Ramos (cell line): ENCODE results near the gene ATP10B.
"Not testable (repeated sequence)": the region's sequence is repeated elsewhere in the genome, so short reads cannot be mapped to it uniquely, and the experiment has no call there.

Experiments
- in situ Hi-C: fragments of 300-500 bp; cut with MboI; formaldehyde crosslinking; loops from one replicate; pipeline ENCODE4 v1.14.3; 2022; ENCODE audit warnings: low sequenced_read_pairs; ENCODE audit not compliant: unreplicated experiment

The ATP10B gene, protein sequence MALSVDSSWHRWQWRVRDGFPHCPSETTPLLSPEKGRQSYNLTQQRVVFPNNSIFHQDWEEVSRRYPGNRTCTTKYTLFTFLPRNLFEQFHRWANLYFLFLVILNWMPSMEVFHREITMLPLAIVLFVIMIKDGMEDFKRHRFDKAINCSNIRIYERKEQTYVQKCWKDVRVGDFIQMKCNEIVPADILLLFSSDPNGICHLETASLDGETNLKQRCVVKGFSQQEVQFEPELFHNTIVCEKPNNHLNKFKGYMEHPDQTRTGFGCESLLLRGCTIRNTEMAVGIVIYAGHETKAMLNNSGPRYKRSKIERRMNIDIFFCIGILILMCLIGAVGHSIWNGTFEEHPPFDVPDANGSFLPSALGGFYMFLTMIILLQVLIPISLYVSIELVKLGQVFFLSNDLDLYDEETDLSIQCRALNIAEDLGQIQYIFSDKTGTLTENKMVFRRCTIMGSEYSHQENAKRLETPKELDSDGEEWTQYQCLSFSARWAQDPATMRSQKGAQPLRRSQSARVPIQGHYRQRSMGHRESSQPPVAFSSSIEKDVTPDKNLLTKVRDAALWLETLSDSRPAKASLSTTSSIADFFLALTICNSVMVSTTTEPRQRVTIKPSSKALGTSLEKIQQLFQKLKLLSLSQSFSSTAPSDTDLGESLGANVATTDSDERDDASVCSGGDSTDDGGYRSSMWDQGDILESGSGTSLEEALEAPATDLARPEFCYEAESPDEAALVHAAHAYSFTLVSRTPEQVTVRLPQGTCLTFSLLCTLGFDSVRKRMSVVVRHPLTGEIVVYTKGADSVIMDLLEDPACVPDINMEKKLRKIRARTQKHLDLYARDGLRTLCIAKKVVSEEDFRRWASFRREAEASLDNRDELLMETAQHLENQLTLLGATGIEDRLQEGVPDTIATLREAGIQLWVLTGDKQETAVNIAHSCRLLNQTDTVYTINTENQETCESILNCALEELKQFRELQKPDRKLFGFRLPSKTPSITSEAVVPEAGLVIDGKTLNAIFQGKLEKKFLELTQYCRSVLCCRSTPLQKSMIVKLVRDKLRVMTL (N-terminal part only)

DNA sequence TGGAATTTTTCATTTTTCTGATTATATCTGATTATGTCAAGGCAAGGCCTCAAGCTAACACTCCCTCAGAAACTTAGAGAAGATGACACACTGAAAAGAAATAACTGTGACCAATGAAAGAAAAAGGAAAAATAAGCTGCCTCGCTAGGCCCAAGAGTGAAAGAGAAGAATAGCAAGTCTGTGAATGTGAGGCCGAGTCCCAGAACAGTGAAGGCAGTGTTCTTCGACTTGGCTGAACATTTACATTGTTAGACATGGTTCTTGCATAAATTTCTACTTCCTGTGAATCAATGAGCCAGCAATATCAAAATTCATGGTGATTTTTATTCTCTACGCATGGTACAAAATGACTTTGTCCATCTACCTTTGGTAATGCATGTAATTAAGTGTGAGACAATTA lies at the start of gene ATP10B:
ATP10B (minus strand) TSS at position 163 of the 400 bp plus-strand sequence. CDS start 164,137 bp downstream, outside the sequence.
- in situ Hi-C loops = no loop called here

- in situ Hi-C loops = no loop called here
Observed at GRCh38 chr5:160901656-160902055, 49.6 kb upstream of the ATP10B start.

GRCh38 chr5:160899735-160900134 lies 47.7 kb upstream of the ATP10B start:
- in situ Hi-C loops = no loop called here

DNA sequence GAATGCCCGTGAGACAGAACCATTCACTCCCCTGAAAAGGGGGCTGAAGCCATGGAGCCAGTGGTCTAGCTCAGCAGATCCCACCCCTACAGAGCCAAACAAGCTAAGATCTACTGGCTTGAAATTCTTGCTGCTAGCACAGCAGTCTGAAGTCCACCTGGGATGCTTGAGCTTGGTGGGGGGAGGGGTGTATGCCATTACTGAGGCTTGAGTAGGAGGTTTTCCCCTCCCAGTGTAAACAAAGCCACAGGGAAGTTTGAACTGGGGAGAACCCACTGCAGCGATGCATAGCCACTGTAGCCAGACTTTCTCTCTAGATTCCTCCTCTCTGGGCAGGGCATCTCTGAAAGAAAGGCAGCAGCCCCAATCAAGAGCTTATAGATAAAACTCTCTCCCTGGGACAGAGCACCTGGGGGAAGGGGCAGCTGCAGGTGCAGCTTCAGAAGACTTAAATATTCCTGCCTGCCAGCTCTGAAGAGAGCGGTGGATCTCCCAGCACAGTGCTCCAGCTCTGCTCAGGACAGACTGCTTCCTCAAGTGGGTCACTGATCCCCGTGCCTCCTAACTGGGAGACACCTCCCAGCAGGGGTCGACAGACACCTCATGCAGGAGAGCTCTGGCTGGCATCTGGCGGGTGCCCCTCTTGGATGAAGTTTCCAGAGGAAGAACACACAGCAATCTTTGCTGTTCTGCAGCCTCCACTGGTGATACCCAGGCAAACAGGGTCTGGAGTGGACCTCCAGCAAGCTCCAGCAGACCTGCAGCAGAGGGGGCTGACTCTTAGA lies 41.4 kb upstream of the ATP10B start:
- in situ Hi-C loops = not testable (repeated sequence)

DNA sequence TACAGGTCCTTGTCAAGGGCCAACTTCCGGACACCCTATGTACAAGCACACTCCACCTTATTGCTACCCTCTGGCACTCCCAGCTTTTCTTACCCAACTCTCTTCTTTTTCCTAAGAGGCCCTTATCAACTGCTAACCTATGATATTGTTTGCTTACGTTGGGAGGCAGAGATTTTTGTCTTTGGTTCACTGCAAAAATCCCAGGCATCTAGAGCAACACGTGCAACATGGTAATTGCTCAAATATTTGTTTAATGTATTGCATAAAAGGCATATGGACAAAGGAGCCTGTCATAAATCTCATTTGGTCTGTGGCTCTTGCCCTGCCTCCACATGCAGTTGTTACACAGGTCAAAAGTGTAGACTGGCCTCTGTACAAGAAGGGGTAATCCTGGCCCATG lies 35.8 kb upstream of the ATP10B start:
- in situ Hi-C loops = no loop called here

DNA sequence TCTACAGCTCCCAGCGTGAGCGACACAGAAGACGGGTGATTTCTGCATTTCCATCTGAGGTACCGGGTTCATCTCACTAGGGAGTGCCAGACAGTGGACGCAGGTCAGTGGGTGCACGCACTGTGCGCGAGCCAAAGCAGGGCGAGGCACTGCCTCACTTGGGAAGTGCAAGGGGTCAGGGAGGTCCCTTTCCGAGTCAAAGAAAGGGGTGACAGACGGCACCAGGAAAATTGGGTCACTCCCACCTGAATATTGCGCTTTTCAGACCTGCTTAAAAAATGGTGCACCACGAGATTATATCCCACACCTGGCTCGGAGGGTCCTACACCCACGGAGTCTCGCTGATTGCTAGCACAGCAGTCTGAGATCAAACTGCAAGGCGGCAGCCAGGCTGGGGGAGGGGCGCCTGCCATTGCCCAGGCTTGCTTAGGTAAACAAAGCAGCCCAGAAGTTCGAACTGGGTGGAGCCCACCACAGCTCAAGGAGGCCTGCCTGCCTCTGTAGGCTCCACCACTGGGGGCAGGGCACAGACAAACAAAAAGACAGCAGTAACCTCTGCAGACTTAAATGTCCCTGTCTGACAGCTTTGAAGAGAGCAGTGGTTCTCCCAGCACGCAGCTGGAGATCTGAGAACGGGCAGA lies 21.7 kb upstream of the ATP10B start:
- in situ Hi-C loops = not testable (repeated sequence)

DNA sequence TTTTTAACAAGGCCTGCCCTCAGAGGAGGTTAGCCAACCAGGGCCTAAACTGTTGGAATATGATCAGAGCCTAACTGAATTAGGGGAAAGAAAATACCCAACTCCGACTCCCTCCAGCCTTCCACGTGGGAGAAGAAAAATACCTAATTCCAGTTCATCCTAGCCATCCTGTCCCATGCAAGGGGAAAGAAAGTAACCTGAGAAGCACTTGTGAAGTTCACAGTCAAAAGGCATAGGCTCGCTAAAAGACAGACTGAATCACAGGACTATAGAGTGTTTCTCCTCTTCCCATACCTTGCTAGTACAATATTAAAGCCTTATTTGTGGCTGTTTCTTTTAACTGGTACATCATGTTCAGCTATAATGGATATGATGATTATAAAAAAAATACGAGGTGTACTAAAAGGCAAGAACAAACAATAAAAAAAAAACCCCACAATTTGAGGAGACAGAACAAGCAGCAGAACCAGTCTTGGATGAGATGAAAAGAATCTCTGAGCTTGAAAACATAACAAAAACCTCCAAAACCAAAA lies 18.0 kb upstream of the ATP10B start:
- in situ Hi-C loops = no loop called here

DNA sequence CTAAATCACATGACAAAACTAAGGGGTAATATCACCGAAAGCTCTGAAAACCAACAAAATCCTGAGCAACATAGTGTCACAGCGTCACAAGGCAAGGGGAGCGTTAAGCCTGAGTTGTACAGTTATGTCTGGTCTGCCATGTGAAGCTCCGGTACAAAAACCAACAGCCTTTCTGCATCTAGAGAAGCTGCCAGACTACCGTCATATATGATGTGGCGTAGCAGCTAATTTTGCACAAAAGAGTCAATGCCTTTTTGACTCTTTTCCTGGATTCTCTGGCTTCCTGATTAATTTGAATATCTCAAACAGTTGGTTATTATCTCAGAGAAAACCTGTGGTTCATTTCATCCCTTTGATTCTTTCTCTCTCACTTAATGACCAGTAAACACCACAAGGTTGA lies 16.0 kb upstream of the ATP10B start:
- in situ Hi-C loops = no loop called here

GRCh38 chr5:160851451-160851850 lies 560 bp downstream of the ATP10B start:
- in situ Hi-C loops = no loop called here

GRCh38 chr5:160850421-160850820 lies 1.6 kb downstream of the ATP10B start:
- in situ Hi-C loops = no loop called here

DNA sequence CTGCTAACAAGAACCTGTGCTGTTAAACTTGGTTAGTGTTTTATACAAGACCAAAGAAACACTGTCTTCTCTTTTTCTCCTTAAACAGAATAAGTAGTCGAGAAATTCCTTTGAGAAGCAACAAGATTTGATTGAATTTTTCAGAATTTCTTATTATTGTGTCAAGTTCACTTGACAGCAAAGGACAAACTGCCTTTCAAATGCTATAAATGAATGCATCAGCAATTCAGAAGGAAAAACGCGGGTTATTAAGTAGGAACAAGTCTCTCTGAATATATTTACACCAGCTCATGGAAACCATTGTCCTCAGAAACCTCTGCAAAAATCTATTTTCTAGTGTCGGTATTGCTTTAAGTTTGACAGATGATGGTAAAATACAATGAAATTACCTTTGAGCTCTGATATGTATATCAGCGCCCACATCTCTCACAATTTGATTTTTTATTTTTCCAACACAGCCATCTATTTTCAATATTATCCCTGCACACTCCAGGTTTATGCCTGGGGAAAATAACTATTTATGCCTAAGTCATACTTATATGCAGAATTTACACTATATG lies 4.4 kb downstream of the ATP10B start:
- in situ Hi-C loops = no loop called here

GRCh38 chr5:160846642-160847041 lies 5.4 kb downstream of the ATP10B start:
- in situ Hi-C loops = no loop called here

GRCh38 chr5:160844177-160844576 lies 7.8 kb downstream of the ATP10B start:
- in situ Hi-C loops = no loop called here

- in situ Hi-C loops = no loop called here
Observed at GRCh38 chr5:160843240-160843639, 8.8 kb downstream of the ATP10B start.

GRCh38 chr5:160837749-160838593 lies 14.0 kb downstream of the ATP10B start:
- in situ Hi-C loops = no loop called here

DNA sequence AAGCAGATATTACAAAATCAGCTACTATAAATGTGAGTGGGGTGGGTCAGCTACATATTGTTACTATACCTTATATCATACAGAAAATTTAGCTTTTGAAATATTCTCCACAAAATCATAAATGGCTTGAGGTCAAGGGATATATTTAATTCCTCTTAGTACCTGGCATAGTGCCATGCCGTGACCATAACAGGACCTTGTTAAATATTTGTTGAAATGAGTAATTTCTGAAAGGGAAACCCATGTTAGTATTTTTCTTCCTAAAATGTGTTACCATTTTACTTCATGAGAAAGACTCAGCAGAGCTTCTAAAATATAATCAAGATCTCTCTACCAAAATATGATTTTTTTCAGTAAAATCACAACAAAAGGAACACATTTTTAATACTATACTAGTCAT lies 14.8 kb downstream of the ATP10B start:
- in situ Hi-C loops = no loop called here

DNA sequence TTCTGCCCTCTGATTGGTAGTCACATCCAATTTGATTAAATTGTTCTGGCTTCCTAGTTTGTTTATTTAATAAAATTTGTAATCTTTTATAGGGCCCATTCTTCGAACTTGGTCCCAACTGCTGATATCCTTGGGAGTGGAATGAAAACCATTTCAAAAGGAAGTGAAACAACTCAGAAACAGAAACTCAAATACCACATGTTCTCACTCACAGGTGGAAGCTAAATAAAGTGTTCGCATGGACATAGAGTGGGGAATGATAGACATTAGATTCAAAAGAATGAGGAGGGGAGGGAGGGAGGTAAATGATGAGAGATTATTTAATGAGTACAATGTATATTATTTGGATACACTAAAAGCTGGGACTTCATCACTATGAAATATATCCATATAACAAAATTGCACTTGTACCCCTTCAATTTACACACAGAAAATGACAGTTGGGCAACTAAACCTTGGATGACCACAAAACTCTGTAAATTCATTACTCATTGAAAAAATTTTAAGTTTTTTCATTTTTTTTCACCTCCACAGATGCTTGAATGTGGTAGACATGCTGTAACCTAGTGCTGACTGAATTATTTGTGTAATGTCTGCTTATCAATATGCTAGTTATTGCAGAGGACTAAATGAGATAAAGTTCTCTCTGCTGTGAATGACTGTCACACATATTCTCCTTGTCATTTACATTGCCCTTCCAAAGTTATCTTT lies 16.0 kb downstream of the ATP10B start:
- in situ Hi-C loops = no loop called here

DNA sequence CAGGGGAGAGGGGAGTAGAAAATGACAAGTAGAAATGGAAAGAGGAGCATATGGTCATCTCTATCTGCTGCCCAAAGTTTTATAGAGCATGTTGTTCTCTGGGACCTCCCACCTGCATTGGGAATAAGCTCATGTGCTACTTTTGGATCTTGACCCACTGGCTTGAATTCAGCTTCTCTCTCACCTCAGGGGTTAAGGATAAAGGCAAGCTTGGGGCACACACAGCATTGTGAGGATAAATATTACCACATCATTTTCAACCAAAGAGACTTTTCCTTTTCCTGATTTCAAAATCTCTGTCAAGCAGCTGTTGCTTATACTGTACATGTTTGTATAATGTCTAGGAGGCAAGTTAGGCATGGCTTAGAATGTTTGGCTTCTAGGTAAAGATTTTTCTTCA lies 16.6 kb downstream of the ATP10B start:
- in situ Hi-C loops = no loop called here
